Epithelial cell of prostate (primary cell): ENCODE measurements around the gene CCS.
A peak's percentile ranks its signal among the peaks of the same experiment; 100 is the strongest.
"Not testable (repeated sequence)": the region's sequence is repeated elsewhere in the genome, so short reads cannot be mapped to it uniquely, and the experiment has no call there.

ENCODE experiments used
- DNase-seq: peaks from one replicate; pipeline ENCODE4 v3.0.0-alpha.2; 2011; ENCODE audit warnings: low read depth, low spot score
- H3K27ac ChIP-seq: fragments of 450-650 bp; 2 replicates; pipeline ENCODE4 v1.5.1; 2017; ENCODE audit warnings: mild to moderate bottlenecking

Gene CCS

GRCh38 chr11:66592457-66593302, at the start of gene CCS, which contains the start of gene CCDC87:
Gene CCS (plus strand): TSS chr11:66593185. CDS start chr11:66593262, 77 bp downstream.
Gene CCDC87 (minus strand): TSS chr11:66593063. CDS start chr11:66593015, 48 bp downstream.
- peak within 1 kb of the TSS; percentile 18 for H3K27ac ChIP-seq
- DNase-seq, result peak; percentile 59

- no peak overlapping the region for H3K27ac ChIP-seq
- DNase-seq, result no peak
These were observed 49.5 kb upstream of the CCS start for GRCh38 chr11:66543263-66544107.

GRCh38 chr11:66544952-66545351, 48.0 kb upstream of the CCS start:
- DNase-seq, H3K27ac ChIP-seq: not testable (repeated sequence)

- DNase-seq, result peak; percentile 75
- peak within 1 kb of the TSS; percentile 26 for H3K27ac ChIP-seq
These were observed 47.2 kb upstream of the CCS start, which contains the start of gene ZDHHC24 for GRCh38 chr11:66545701-66546367. Gene ZDHHC24 (minus strand): TSS chr11:66546048. CDS start chr11:66546003, 45 bp downstream.

- peak within 1 kb of the TSS; percentile 26 for H3K27ac ChIP-seq
- DNase-seq, result no peak
These were observed 46.5 kb upstream of the CCS start, which contains the start of gene ACTN3 for GRCh38 chr11:66546368-66546965. Gene ACTN3 (plus strand): TSS chr11:66546903. CDS start chr11:66546938, 35 bp downstream.

GRCh38 chr11:66546966-66547661, 45.9 kb upstream of the CCS start:
- H3K27ac ChIP-seq, result no peak overlapping the region

GRCh38 chr11:66547662-66548009, 45.3 kb upstream of the CCS start:
- no peak overlapping the region for H3K27ac ChIP-seq
- DNase-seq, result no peak

More at GRCh38 chr11:66546966-66547661, 45.9 kb upstream of the CCS start:
- no peak for DNase-seq

GRCh38 chr11:66548041-66548440, 44.9 kb upstream of the CCS start:
- DNase-seq, result no peak
- no peak overlapping the region for H3K27ac ChIP-seq

GRCh38 chr11:66548774-66549630, 44.0 kb upstream of the CCS start:
- no peak overlapping the region for H3K27ac ChIP-seq
- no peak for DNase-seq

GRCh38 chr11:66549696-66550095, 43.3 kb upstream of the CCS start:
- DNase-seq, result no peak
- no peak overlapping the region for H3K27ac ChIP-seq

- no peak for DNase-seq
- H3K27ac ChIP-seq, result no peak overlapping the region
These were observed 42.1 kb upstream of the CCS start for GRCh38 chr11:66550887-66551286.

- no peak overlapping the region for H3K27ac ChIP-seq
- no peak for DNase-seq
These were observed 38.4 kb upstream of the CCS start for GRCh38 chr11:66554602-66555001.

GRCh38 chr11:66555416-66555815, 37.6 kb upstream of the CCS start:
- no peak for DNase-seq

GRCh38 chr11:66556086-66556485, 36.9 kb upstream of the CCS start:
- H3K27ac ChIP-seq, result no peak overlapping the region
- DNase-seq, result no peak

More at GRCh38 chr11:66555416-66555815, 37.6 kb upstream of the CCS start:
- H3K27ac ChIP-seq, result no peak overlapping the region

- no peak for DNase-seq
These were observed 35.2 kb upstream of the CCS start for GRCh38 chr11:66557733-66558326.

GRCh38 chr11:66559142-66559865, 33.7 kb upstream of the CCS start:
- DNase-seq, result no peak
- no peak overlapping the region for H3K27ac ChIP-seq

More at GRCh38 chr11:66557733-66558326, 35.2 kb upstream of the CCS start:
- no peak overlapping the region for H3K27ac ChIP-seq
